HepG2 (cell line): ENCODE results near the gene AARS2. TPM values are rescaled to one million over a fixed set of nuclear protein-coding genes. Genes with fewer than 3 reads are reported as not detected.

Source experiments
- ARID4A ChIP-seq: sonication (generic); formaldehyde crosslinking; IDR thresholded peaks from 2 replicates; pipeline ENCODE4 v1.5.0; 2020; ENCODE audit warnings: mild to moderate bottlenecking, missing genetic modification reagents, borderline replicate concordance
- ELF1 ChIP-seq: sonication (generic); formaldehyde crosslinking; IDR thresholded peaks from 2 replicates; pipeline ENCODE4 v1.4.0; 2020; ENCODE audit warnings: missing genetic modification reagents
- MTA3 ChIP-seq: sonication (generic); formaldehyde crosslinking; IDR thresholded peaks from 2 replicates; pipeline ENCODE4 v1.4.0; 2020; ENCODE audit warnings: missing genetic modification reagents
- MYPOP ChIP-seq: sonication (generic); formaldehyde crosslinking; IDR thresholded peaks from 2 replicates; pipeline ENCODE4 v1.8.1; 2023; ENCODE audit warnings: mild to moderate bottlenecking, moderate library complexity, missing genetic modification reagents
- POLR2AphosphoS2 ChIP-seq: IDR thresholded peaks from 2 replicates; pipeline ENCODE4 v1.6.1; 2011; ENCODE audit warnings: low read depth, low read length, improper control_type of control experiment
- SIX4 ChIP-seq: sonication (generic); formaldehyde crosslinking; IDR thresholded peaks from 2 replicates; pipeline ENCODE4 v1.4.0; 2020; ENCODE audit warnings: missing genetic modification reagents
- ZBTB2 ChIP-seq: sonication (generic); formaldehyde crosslinking; IDR thresholded peaks from 2 replicates; pipeline ENCODE4 v1.8.0; 2022; ENCODE audit warnings: low read depth, missing genetic modification reagents
- ZBTB20 ChIP-seq: sonication (generic); formaldehyde crosslinking; IDR thresholded peaks from 2 replicates; pipeline ENCODE4 v1.8.1; 2023; ENCODE audit warnings: missing genetic modification reagents, low read depth, mild to moderate bottlenecking, borderline replicate concordance
- ZBTB7B ChIP-seq: sonication (generic); formaldehyde crosslinking; IDR thresholded peaks from 2 replicates; pipeline ENCODE4 v1.4.0; 2020; ENCODE audit warnings: missing genetic modification reagents
- ZC3H13 ChIP-seq: sonication (generic); formaldehyde crosslinking; IDR thresholded peaks from 2 replicates; pipeline ENCODE4 v1.8.1; 2023; ENCODE audit warnings: mild to moderate bottlenecking, missing genetic modification reagents, moderate library complexity
- ZNF281 ChIP-seq: sonication (generic); formaldehyde crosslinking; IDR thresholded peaks from 2 replicates; pipeline ENCODE4 v1.4.0; 2020; ENCODE audit warnings: missing genetic modification reagents, borderline replicate concordance
- ZNF513 ChIP-seq: sonication (generic); formaldehyde crosslinking; conservative IDR thresholded peaks from 2 replicates; pipeline ENCODE4 v1.5.0; 2020; ENCODE audit warnings: missing genetic modification reagents
- ZNF780A ChIP-seq: sonication (generic); formaldehyde crosslinking; IDR thresholded peaks from 2 replicates; pipeline ENCODE4 v1.8.0; 2022; ENCODE audit warnings: mild to moderate bottlenecking, missing genetic modification reagents, moderate library complexity
- ZUFSP ChIP-seq: sonication (generic); formaldehyde crosslinking; IDR thresholded peaks from 2 replicates; pipeline ENCODE4 v1.9.0; 2021; ENCODE audit warnings: missing genetic modification reagents, mild to moderate bottlenecking, borderline replicate concordance
- polyA plus RNA-seq, 8 experiments: library from polyadenylated mRNA; depleted of rRNA in 3 of 8; stranded (reverse) in 7 of 8; unstranded in 1 of 8; fragments of >200 nt; fragmentation: Illumina TruSeq in 4 of 8; extraction: Trizol in 4 of 8; gene quantifications; 2 replicates each; pipeline versions ENCODE4 v1.2.1 to v1.2.3, GENCODE V29; 2011 to 2016; ENCODE audit warnings: low read depth in 4 of 8, missing spikeins in 1 of 8, mixed read lengths in 1 of 8; ENCODE audit not compliant: insufficient read depth in 1 of 8
- total RNA-seq, 5 experiments: library from RNA; depleted of rRNA; stranded (reverse); fragments of >200 nt; fragmentation: Illumina TruSeq; extraction: Trizol; gene quantifications; 2 replicates each; pipeline ENCODE4 v1.2.3, GENCODE V29; 2016; ENCODE audit warnings: low read depth in 1 of 5

The AARS2 gene
- total and polyA plus RNA-seq, 2 of the 13 experiments (the other 11 are each of a cell fraction or from before 2014, with no cell fraction given), result 7.5 to 24.1 TPM

- peak; percentile 99 for TF ChIP-seq ARID4A
- TF ChIP-seq ZBTB2 (CRISPR knock-in tag), result peak; percentile 86
- TF ChIP-seq ZNF780A (CRISPR knock-in tag), result no peak
- no peak for TF ChIP-seq POLR2AphosphoS2
- TF ChIP-seq ZBTB20 (CRISPR knock-in tag), result peak; percentile 93
- TF ChIP-seq ZC3H13 (CRISPR knock-in tag), result peak; percentile 91
- TF ChIP-seq ZBTB7B (CRISPR knock-in tag), result peak; percentile 84
- peak; percentile 64; the same call in 1 of the 2 replicates for TF ChIP-seq ZNF281
- peak; percentile 88 for TF ChIP-seq ELF1 (CRISPR knock-in tag)
- peak; percentile 76 for TF ChIP-seq MYPOP (CRISPR knock-in tag)
- peak; percentile 68; the same call in 1 of the 2 replicates for TF ChIP-seq ZNF513 (CRISPR knock-in tag)
- no peak for TF ChIP-seq ZUFSP (CRISPR knock-in tag)
- TF ChIP-seq SIX4 (CRISPR knock-in tag), result peak; percentile 62; the same call in 1 of the 2 replicates
- no peak for TF ChIP-seq MTA3 (CRISPR knock-in tag)
These were observed at the start of gene AARS2 (continued) for GRCh38 chr6:44312901-44313788.
